Hepatocyte (in vitro differentiated cells): ENCODE results near the gene SMARCA2. TPM values are rescaled to one million over a fixed set of nuclear protein-coding genes. Genes with fewer than 3 reads are reported as not detected.

Experiments used
- DNase-seq: peaks from one replicate; pipeline ENCODE4 v3.0.0-alpha.2; 2016; ENCODE audit warnings: low spot score
- H2AFZ ChIP-seq: fragments of 200-600 bp; sonication (generic); 2 replicates; pipeline ENCODE4 v1.6.0; 2016; ENCODE audit warnings: antibody characterized with exemption, mild to moderate bottlenecking
- H3K27ac ChIP-seq: fragments of 200-600 bp; sonication (generic); 2 replicates; pipeline ENCODE4 v1.5.1; 2016; ENCODE audit warnings: mild to moderate bottlenecking
- H3K27me3 ChIP-seq: fragments of 200-600 bp; sonication (generic); 2 replicates; pipeline ENCODE4 v1.6.1; 2016
- H3K36me3 ChIP-seq: fragments of 200-600 bp; sonication (generic); replicated peaks from 2 replicates; pipeline ENCODE4 v1.5.1; 2016; ENCODE audit warnings: low read depth; ENCODE audit not compliant: insufficient read depth
- H3K4me1 ChIP-seq: fragments of 200-600 bp; sonication (generic); 2 replicates; pipeline ENCODE4 v1.5.1; 2016; ENCODE audit warnings: mild to moderate bottlenecking, moderate library complexity; ENCODE audit not compliant: insufficient read depth
- H3K4me2 ChIP-seq: fragments of 200-600 bp; sonication (generic); 2 replicates; pipeline ENCODE4 v1.6.0; 2016
- H3K4me3 ChIP-seq: fragments of 200-600 bp; sonication (generic); 2 replicates; pipeline ENCODE4 v1.5.1; 2016; ENCODE audit warnings: mild to moderate bottlenecking
- H3K79me2 ChIP-seq: fragments of 200-600 bp; sonication (generic); 2 replicates; pipeline ENCODE4 v1.6.0; 2017; ENCODE audit warnings: mild to moderate bottlenecking
- H3K9me2 ChIP-seq: fragments of 200-600 bp; sonication (generic); replicated peaks from 2 replicates; pipeline ENCODE4 v1.6.0; 2017; ENCODE audit warnings: mild to moderate bottlenecking; ENCODE audit not compliant: insufficient read depth
- H3K9me3 ChIP-seq: fragments of 200-600 bp; sonication (generic); 2 replicates; pipeline ENCODE4 v1.5.1; 2016; ENCODE audit warnings: low read depth, mild to moderate bottlenecking
- H4K20me1 ChIP-seq: fragments of 200-600 bp; sonication (generic); 2 replicates; pipeline ENCODE4 v1.6.0; 2016; ENCODE audit warnings: mild to moderate bottlenecking; ENCODE audit not compliant: insufficient read depth, poor library complexity, severe bottlenecking
- EZH2 ChIP-seq: fragments of 200-600 bp; sonication (generic); IDR thresholded peaks from 2 replicates; pipeline ENCODE4 v1.6.1; 2016; ENCODE audit warnings: antibody characterized with exemption, mild to moderate bottlenecking, borderline replicate concordance
- EZH2phosphoT487 ChIP-seq: fragments of 200-600 bp; sonication (generic); IDR thresholded peaks from one replicate; pipeline ENCODE4 v1.6.1; 2018; ENCODE audit warnings: antibody characterized with exemption, mild to moderate bottlenecking, low read depth, moderate library complexity; ENCODE audit not compliant: unreplicated experiment, severe bottlenecking
- WGBS: methylation state at CpG from one replicate; pipeline ENCODE4 v1.1.6; 2016; ENCODE audit warnings: low lambda C conversion rate; ENCODE audit errors: missing lambda C conversion rate; 5-methylcytosine and 5-hydroxymethylcytosine counted together
- polyA plus RNA-seq: library from polyadenylated mRNA; unstranded; fragments of >200 nt; fragmentation: Nextera tagmentation; extraction: Ambion mirVana; gene quantifications from 2 replicates; pipeline ENCODE4 v1.2.1, GENCODE V29; 2016
- total RNA-seq: library from RNA; depleted of rRNA; stranded (reverse); fragments of >200 nt; gene quantifications from 2 replicates; pipeline ENCODE4 v1.2.3, GENCODE V29; 2014
- TF ChIP-seq, protein P1 (sequence below): fragments of 200-600 bp; sonication (generic); IDR thresholded peaks from 2 replicates; pipeline ENCODE4 v1.5.1; 2016; ENCODE audit warnings: antibody characterized with exemption, mild to moderate bottlenecking; ENCODE audit not compliant: poor library complexity

SMARCA2 gene
- total and polyA plus RNA-seq, 2 experiments from 2014 or later = 39.9 to 65.3 TPM

- TF ChIP-seq, protein P1, sequence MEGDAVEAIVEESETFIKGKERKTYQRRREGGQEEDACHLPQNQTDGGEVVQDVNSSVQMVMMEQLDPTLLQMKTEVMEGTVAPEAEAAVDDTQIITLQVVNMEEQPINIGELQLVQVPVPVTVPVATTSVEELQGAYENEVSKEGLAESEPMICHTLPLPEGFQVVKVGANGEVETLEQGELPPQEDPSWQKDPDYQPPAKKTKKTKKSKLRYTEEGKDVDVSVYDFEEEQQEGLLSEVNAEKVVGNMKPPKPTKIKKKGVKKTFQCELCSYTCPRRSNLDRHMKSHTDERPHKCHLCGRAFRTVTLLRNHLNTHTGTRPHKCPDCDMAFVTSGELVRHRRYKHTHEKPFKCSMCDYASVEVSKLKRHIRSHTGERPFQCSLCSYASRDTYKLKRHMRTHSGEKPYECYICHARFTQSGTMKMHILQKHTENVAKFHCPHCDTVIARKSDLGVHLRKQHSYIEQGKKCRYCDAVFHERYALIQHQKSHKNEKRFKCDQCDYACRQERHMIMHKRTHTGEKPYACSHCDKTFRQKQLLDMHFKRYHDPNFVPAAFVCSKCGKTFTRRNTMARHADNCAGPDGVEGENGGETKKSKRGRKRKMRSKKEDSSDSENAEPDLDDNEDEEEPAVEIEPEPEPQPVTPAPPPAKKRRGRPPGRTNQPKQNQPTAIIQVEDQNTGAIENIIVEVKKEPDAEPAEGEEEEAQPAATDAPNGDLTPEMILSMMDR = no peak
- no peaks in the 10 kb centered on the region for H3K79me2 ChIP-seq
- no peaks in the 10 kb centered on the region for H3K36me3 ChIP-seq
- H3K9me3 ChIP-seq = no peaks in the 10 kb centered on the region
- 96% methylated on average over 4 of the region's 4 CpGs for WGBS
- H3K9me2 ChIP-seq = no peaks in the 10 kb centered on the region
- DNase-seq = no peak
- no peak overlapping the region for H2AFZ ChIP-seq
- H3K27ac ChIP-seq = no peak overlapping the region
- no peak overlapping the region for H3K4me3 ChIP-seq
- H4K20me1 ChIP-seq = no peaks in the 10 kb centered on the region
- H3K27me3 ChIP-seq = no peaks in the 10 kb centered on the region
- H3K4me1 ChIP-seq = no peaks in the 10 kb centered on the region
- no peak overlapping the region for H3K4me2 ChIP-seq
These were observed 125.6 kb downstream of the SMARCA2 start for GRCh38 chr9:2140600-2141223.

DNA sequence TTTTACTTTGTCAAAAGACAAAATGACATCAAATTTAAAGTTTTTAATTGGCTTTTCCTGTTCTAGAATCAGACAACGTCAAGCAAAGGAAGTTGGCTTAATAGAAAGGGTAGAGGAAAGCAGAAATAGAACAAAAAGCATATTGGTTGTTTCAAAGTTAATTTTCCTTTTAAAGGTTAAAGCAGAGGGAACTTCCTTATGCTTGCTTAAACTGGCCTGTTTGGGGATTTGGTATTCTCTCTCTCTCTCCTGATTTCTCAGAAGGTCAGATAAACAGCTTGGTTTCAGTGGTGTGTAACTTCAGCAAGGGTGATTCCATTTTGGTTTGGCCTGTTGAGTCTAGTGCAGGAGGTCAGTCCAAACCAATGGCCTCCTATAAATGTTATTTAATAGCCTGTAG is 127.1 kb downstream of the SMARCA2 start:
- Histone ChIP-seq H3K79me2 (no peaks in the 10 kb centered on the region), H3K27ac (no peak overlapping the region), H4K20me1 (no peaks in the 10 kb centered on the region), H2AFZ (no peak overlapping the region), H3K4me2 (no peak overlapping the region), H3K4me1 (no peaks in the 10 kb centered on the region), H3K9me2 (no peaks in the 10 kb centered on the region), H3K36me3 (no peaks in the 10 kb centered on the region), H3K9me3 (no peaks in the 10 kb centered on the region), H3K27me3 (no peaks in the 10 kb centered on the region), H3K4me3 (no peak overlapping the region)
- no peak for DNase-seq
- TF ChIP-seq EZH2phosphoT487 (no peak), EZH2 (no peak)
- TF ChIP-seq, protein P1 = no peak
- 96% methylated on average over 1 of the region's 1 CpG for WGBS

- 90% methylated on average over 3 of the region's 3 CpGs for WGBS
- H4K20me1 ChIP-seq = no peaks in the 10 kb centered on the region
- H3K27me3 ChIP-seq = no peaks in the 10 kb centered on the region
- no peak overlapping the region for H2AFZ ChIP-seq
- no peaks in the 10 kb centered on the region for H3K36me3 ChIP-seq
- no peak overlapping the region for H3K4me2 ChIP-seq
- no peaks in the 10 kb centered on the region for H3K9me3 ChIP-seq
- DNase-seq = no peak
- no peaks in the 10 kb centered on the region for H3K79me2 ChIP-seq
- H3K27ac ChIP-seq = no peak overlapping the region
- no peak overlapping the region for H3K4me3 ChIP-seq
- TF ChIP-seq EZH2 (no peak), EZH2phosphoT487 (no peak)
- TF ChIP-seq, protein P1 = no peak
- H3K4me1 ChIP-seq = no peaks in the 10 kb centered on the region
- H3K9me2 ChIP-seq = no peaks in the 10 kb centered on the region
These were observed 129.5 kb downstream of the SMARCA2 start for GRCh38 chr9:2144619-2145018.

DNA sequence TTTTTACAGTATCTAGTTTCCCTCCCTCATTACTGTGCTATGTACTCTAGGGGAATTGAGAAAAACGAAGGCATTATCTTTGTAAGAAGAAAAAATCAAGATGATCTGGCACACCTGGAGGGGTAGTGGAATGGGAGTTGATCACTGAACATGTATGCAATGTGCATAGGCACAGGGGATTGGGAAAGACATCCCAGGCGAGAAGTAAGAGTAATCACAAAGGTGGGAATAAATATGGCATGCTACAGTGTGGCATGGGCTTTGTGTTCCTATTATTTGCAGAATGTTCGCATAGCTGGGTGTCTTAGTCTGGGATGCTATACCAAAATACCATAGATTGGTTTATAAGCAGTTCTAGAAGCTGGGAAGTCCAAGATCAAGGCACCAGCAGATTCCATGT is 130.6 kb downstream of the SMARCA2 start:
- Histone ChIP-seq H3K4me2 (no peak overlapping the region), H3K9me3 (no peaks in the 10 kb centered on the region), H4K20me1 (no peaks in the 10 kb centered on the region), H3K27me3 (no peaks in the 10 kb centered on the region), H3K4me3 (no peak overlapping the region), H3K36me3 (no peaks in the 10 kb centered on the region), H3K4me1 (no peaks in the 10 kb centered on the region), H2AFZ (no peak overlapping the region), H3K27ac (no peak overlapping the region), H3K9me2 (no peaks in the 10 kb centered on the region), H3K79me2 (no peaks in the 10 kb centered on the region)
- no peak for DNase-seq
- WGBS = 93% methylated on average over 3 of the region's 3 CpGs
- no peak for TF ChIP-seq EZH2phosphoT487
- TF ChIP-seq EZH2 = no peak
- TF ChIP-seq, protein P1 = no peak
